ENCODE data around the gene WDPCP. TPM values are rescaled to one million over a fixed set of nuclear protein-coding genes. Genes with fewer than 3 reads are reported as not detected.

WDPCP gene
- total RNA-seq, 1 donor from 2014 or later = 9.1 TPM

GRCh38 chr2:63596401-63596883, 8.2 kb upstream of the WDPCP start:
- no peak overlapping the region for H3K4me3 Mint-ChIP-seq
- H3K27ac Mint-ChIP-seq (ENCODE audit: unreplicated experiment) = no peak overlapping the region
- no peaks in the 10 kb centered on the region for H3K27me3 Mint-ChIP-seq (ENCODE audit: low read depth)
- H3K4me1 Mint-ChIP-seq = peaks cover 2% of the 10 kb centered on the region
- H3K36me3 Mint-ChIP-seq (ENCODE audit: low read depth) = peaks cover 2% of the 10 kb centered on the region
- no peak for TF ChIP-seq CTCF (conservative IDR thresholded peaks at IDR 0.05)
- no peak for DNase-seq (ENCODE audit: low read depth, low spot score)
- H3K9me3 Mint-ChIP-seq = no peaks in the 10 kb centered on the region

GRCh38 chr2:63594660-63595059, 6.4 kb upstream of the WDPCP start:
- H3K27ac Mint-ChIP-seq (ENCODE audit: unreplicated experiment) = no peak overlapping the region
- no peak for TF ChIP-seq CTCF (conservative IDR thresholded peaks at IDR 0.05)
- H3K4me1 Mint-ChIP-seq = peaks cover 17% of the 10 kb centered on the region

GRCh38 chr2:63591566-63592175, 3.4 kb upstream of the WDPCP start:
- H3K4me3 Mint-ChIP-seq = peak overlapping the region; percentile 86
- DNase-seq (ENCODE audit: low read depth, low spot score) = no peak
- H3K4me1 Mint-ChIP-seq = peaks cover 35% of the 10 kb centered on the region
- TF ChIP-seq CTCF (conservative IDR thresholded peaks at IDR 0.05) = no peak
- H3K27ac Mint-ChIP-seq (ENCODE audit: unreplicated experiment) = no peak overlapping the region
- H3K9me3 Mint-ChIP-seq = no peaks in the 10 kb centered on the region
- H3K27me3 Mint-ChIP-seq (ENCODE audit: low read depth) = peaks cover 8% of the 10 kb centered on the region
- no peaks in the 10 kb centered on the region for H3K36me3 Mint-ChIP-seq (ENCODE audit: low read depth)

More at GRCh38 chr2:63594660-63595059, 6.4 kb upstream of the WDPCP start:
- H3K36me3 Mint-ChIP-seq (ENCODE audit: low read depth) = no peaks in the 10 kb centered on the region
- no peaks in the 10 kb centered on the region for H3K27me3 Mint-ChIP-seq (ENCODE audit: low read depth)
- no peak for DNase-seq (ENCODE audit: low read depth, low spot score)
- no peak overlapping the region for H3K4me3 Mint-ChIP-seq
- H3K9me3 Mint-ChIP-seq = no peaks in the 10 kb centered on the region

GRCh38 chr2:63590626-63591408, 2.5 kb upstream of the WDPCP start:
- peaks cover 8% of the 10 kb centered on the region for H3K27me3 Mint-ChIP-seq (ENCODE audit: low read depth)
- no peaks in the 10 kb centered on the region for H3K36me3 Mint-ChIP-seq (ENCODE audit: low read depth)
- DNase-seq (ENCODE audit: low read depth, low spot score) = no peak
- no peaks in the 10 kb centered on the region for H3K9me3 Mint-ChIP-seq
- H3K27ac Mint-ChIP-seq (ENCODE audit: unreplicated experiment) = no peak overlapping the region
- H3K4me3 Mint-ChIP-seq = peak overlapping the region; percentile 96
- no peak for TF ChIP-seq CTCF (conservative IDR thresholded peaks at IDR 0.05)
- peaks cover 36% of the 10 kb centered on the region for H3K4me1 Mint-ChIP-seq

GRCh38 chr2:63589148-63589958, 1.1 kb upstream of the WDPCP start:
- peak overlapping the region; percentile 96 for H3K4me3 Mint-ChIP-seq
- H3K27ac Mint-ChIP-seq (ENCODE audit: unreplicated experiment) = peak overlapping the region; percentile 95
- TF ChIP-seq CTCF (conservative IDR thresholded peaks at IDR 0.05) = no peak
- H3K4me1 Mint-ChIP-seq = peaks cover 36% of the 10 kb centered on the region
- peaks cover 8% of the 10 kb centered on the region for H3K27me3 Mint-ChIP-seq (ENCODE audit: low read depth)
- H3K36me3 Mint-ChIP-seq (ENCODE audit: low read depth) = no peaks in the 10 kb centered on the region
- no peak for DNase-seq (ENCODE audit: low read depth, low spot score)
- no peaks in the 10 kb centered on the region for H3K9me3 Mint-ChIP-seq
